ENCODE data around the gene NF1. TPM values are rescaled to one million over a fixed set of nuclear protein-coding genes. Genes with fewer than 3 reads are reported as not detected.

Gene NF1
- polyA plus RNA-seq, 1 of the 3 experiments (the other 2 are of a cell fraction) = 19.6 TPM

GRCh38 chr17:31321481-31321880 is 226.7 kb downstream of the NF1 start, which contains the start of gene EVI2A:
Gene EVI2A (minus strand): TSS chr17:31321622. CDS start chr17:31319013, 2,609 bp downstream.
- H4K20me1 ChIP-seq (ENCODE audit: insufficient read depth) = no peaks in the 10 kb centered on the region
- WGBS (ENCODE audit: low lambda C conversion rate) = 29% methylated on average over 3 of the region's 3 CpGs
- H3K9ac ChIP-seq = peak within 1 kb of the TSS; percentile 19; the same call in 1 of the 2 replicates
- TF ChIP-seq JUND (IDR thresholded peaks at IDR 0.05) = 0 out of 2 replicates have a peak, but pooled peaks have one; percentile 8
- peak; percentile 76; the same call in 1 of the 2 replicates for TF ChIP-seq SIN3A (IDR thresholded peaks at IDR 0.05; ENCODE audit: borderline replicate concordance, low read depth, low read length)
- TF ChIP-seq FOSL2 (IDR thresholded peaks at IDR 0.05; ENCODE audit: borderline replicate concordance, low read depth) = peak; percentile 27; the same call in 1 of the 2 replicates
- TF ChIP-seq NFIC (IDR thresholded peaks at IDR 0.05; ENCODE audit: borderline replicate concordance) = peak; percentile 20; the same call in 1 of the 2 replicates
- no peak for TF ChIP-seq MXI1 (IDR thresholded peaks at IDR 0.05; ENCODE audit: low read depth, low read length)
- no peak for TF ChIP-seq GABPA (IDR thresholded peaks at IDR 0.05; ENCODE audit: low read depth)
- peak in 1 of 2 experiments; percentile 56; a peak in 1 of 4 replicates for TF ChIP-seq EP300 (IDR thresholded peaks at IDR 0.05; ENCODE audit: borderline replicate concordance in 1 of 2, low read depth in 1 of 2, low read length in 1 of 2)
- no peak for TF ChIP-seq CHD2 (IDR thresholded peaks at IDR 0.05; ENCODE audit: low read length, partially characterized antibody)
- no peak for TF ChIP-seq RXRA (IDR thresholded peaks at IDR 0.05; ENCODE audit: borderline replicate concordance, low read depth)
- TF ChIP-seq PBX3 (IDR thresholded peaks at IDR 0.05) = peak; percentile 78
- peak; percentile 94 for TF ChIP-seq MAX (IDR thresholded peaks at IDR 0.05; ENCODE audit: low read depth)
- peak; percentile 63; the same call in 1 of the 2 replicates for TF ChIP-seq TCF12 (IDR thresholded peaks at IDR 0.05)
- H3K79me2 ChIP-seq (ENCODE audit: insufficient read depth) = peaks cover 11% of the 10 kb centered on the region; the same call in 1 of the 2 replicates
- no peaks in the 10 kb centered on the region for H3K27me3 ChIP-seq (ENCODE audit: insufficient read depth)
- ChIA-PET POLR2A (no interaction called here), CTCF (no interaction called here)
- peak within 1 kb of the TSS; percentile 40 to 65 for H3K27ac ChIP-seq (ENCODE audit: low read depth in 2 of 2, low read length in 1 of 2)
- peaks cover 26% of the 10 kb centered on the region for H3F3A ChIP-seq (replicated peaks; ENCODE audit: insufficient read depth)
- peaks cover 11 to 17% of the 10 kb centered on the region in 2 experiments for H3K36me3 ChIP-seq (replicated peaks in 1 of 2; ENCODE audit: control insufficient read depth in 1 of 2, insufficient read depth in 2 of 2, low read length in 1 of 2)
- H3K9me2 ChIP-seq = no peaks in the 10 kb centered on the region
- peak within 1 kb of the TSS; percentile 48; the same call in 1 of the 2 replicates for H3K4me2 ChIP-seq
- peaks cover 5% of the 10 kb centered on the region in 2 experiments for H3K4me1 ChIP-seq (ENCODE audit: control insufficient read depth in 1 of 2, insufficient read depth in 2 of 2, low read depth in 1 of 2, low read length in 1 of 2)
- H3K9me3 ChIP-seq = no peaks in the 10 kb centered on the region
- DNase-seq = no peak
- no peak within 1 kb of the TSS for H2AFZ ChIP-seq (ENCODE audit: low read depth)
- no peak within 1 kb of the TSS for H3K4me3 ChIP-seq (ENCODE audit: low read depth in 2 of 2, low read length in 1 of 2)

GRCh38 chr17:31321966-31322365 is 227.2 kb downstream of the NF1 start:
- DNase-seq = no peak
- WGBS (ENCODE audit: low lambda C conversion rate) = 96% methylated on average over 4 of the region's 4 CpGs
- Histone ChIP-seq H3K36me3 (replicated peaks in 1 of 2; ENCODE audit: control insufficient read depth in 1 of 2, insufficient read depth in 2 of 2, low read length in 1 of 2) (peaks cover 11 to 17% of the 10 kb centered on the region in 2 experiments), H3K4me2 (no peak overlapping the region), H2AFZ (ENCODE audit: low read depth) (no peak overlapping the region), H4K20me1 (ENCODE audit: insufficient read depth) (no peaks in the 10 kb centered on the region), H3K9ac (no peak overlapping the region), H3F3A (replicated peaks; ENCODE audit: insufficient read depth) (peaks cover 26% of the 10 kb centered on the region), H3K27ac (ENCODE audit: low read depth in 2 of 2, low read length in 1 of 2) (peak overlapping the region in 1 of 2 experiments; percentile 65; a peak in 1 of 4 replicates), H3K4me1 (ENCODE audit: control insufficient read depth in 1 of 2, insufficient read depth in 2 of 2, low read depth in 1 of 2, low read length in 1 of 2) (peaks cover 5% of the 10 kb centered on the region in 2 experiments), H3K9me3 (no peaks in the 10 kb centered on the region), H3K9me2 (no peaks in the 10 kb centered on the region), H3K79me2 (ENCODE audit: insufficient read depth) (peaks cover 11% of the 10 kb centered on the region; the same call in 1 of the 2 replicates), H3K4me3 (ENCODE audit: low read depth in 2 of 2, low read length in 1 of 2) (no peak overlapping the region), H3K27me3 (ENCODE audit: insufficient read depth) (no peaks in the 10 kb centered on the region)
- ChIA-PET CTCF (no interaction called here), POLR2A (no interaction called here)
- TF ChIP-seq CHD2 (IDR thresholded peaks at IDR 0.05; ENCODE audit: low read length, partially characterized antibody) (no peak), USF1 (IDR thresholded peaks at IDR 0.05; ENCODE audit: borderline replicate concordance, low read depth) (no peak), RFX5 (IDR thresholded peaks at IDR 0.05; ENCODE audit: low read length) (no peak), MEF2A (IDR thresholded peaks at IDR 0.05; ENCODE audit: borderline replicate concordance, low read depth) (no peak), NRF1 (IDR thresholded peaks at IDR 0.05; ENCODE audit: low read depth, low read length) (no peak), POLR2AphosphoS5 (IDR thresholded peaks at IDR 0.05; ENCODE audit: low read depth, low read length) (no peak), GATA2 (CRISPR knock-in tag; IDR thresholded peaks at IDR 0.05) (no peak), FOXM1 (IDR thresholded peaks at IDR 0.05; ENCODE audit: low read depth) (no peak), PBX3 (IDR thresholded peaks at IDR 0.05) (no peak), JUND (IDR thresholded peaks at IDR 0.05) (no peak), TAF1 (IDR thresholded peaks at IDR 0.05; ENCODE audit: borderline replicate concordance, low read depth, low read length) (no peak)
